CD4-positive, alpha-beta T cell treated with Interleukin-12 subunit alpha and Interleukin-12 subunit beta, for 1 hour (primary cell): ENCODE measurements around the gene GPR45.
A peak's percentile ranks its signal among the peaks of the same experiment; 100 is the strongest.

Source experiments
- DNase-seq: peaks from one replicate; pipeline ENCODE4 v3.0.0-alpha.2; 2020

Gene GPR45

DNA sequence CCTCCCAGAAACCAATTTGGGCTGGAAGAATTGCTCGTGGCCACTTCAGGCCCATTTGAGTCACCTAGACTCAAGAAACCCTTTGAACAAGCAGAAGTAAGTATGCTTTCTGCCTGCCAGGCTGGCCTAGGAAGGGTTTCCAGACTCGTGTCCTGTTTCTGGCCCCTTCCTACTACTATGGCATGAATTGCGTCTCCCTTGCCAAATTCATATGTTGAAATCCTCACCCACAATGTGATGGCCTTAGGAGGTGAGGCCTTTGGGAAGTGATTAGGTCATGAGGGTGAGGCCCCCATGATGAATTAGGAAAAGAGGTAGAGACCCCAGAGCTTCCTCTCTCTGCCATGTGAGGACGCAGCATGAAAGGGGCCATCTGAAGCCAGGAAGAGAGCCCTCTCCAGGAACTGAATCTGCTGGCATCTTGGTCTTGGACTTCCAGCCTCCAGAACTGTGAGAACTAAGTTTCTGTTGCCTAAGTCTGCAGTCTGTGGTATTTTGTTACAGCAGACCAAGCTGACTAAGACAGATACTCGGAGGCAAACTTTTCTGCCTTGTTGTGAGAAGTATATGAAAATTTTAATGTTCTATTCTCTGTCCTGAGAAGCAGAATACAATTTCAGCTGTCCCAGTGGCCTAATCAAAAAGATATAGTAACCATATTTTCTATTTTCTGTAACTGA is 13.1 kb downstream of the GPR45 start:
- DNase-seq, result no peak

DNA sequence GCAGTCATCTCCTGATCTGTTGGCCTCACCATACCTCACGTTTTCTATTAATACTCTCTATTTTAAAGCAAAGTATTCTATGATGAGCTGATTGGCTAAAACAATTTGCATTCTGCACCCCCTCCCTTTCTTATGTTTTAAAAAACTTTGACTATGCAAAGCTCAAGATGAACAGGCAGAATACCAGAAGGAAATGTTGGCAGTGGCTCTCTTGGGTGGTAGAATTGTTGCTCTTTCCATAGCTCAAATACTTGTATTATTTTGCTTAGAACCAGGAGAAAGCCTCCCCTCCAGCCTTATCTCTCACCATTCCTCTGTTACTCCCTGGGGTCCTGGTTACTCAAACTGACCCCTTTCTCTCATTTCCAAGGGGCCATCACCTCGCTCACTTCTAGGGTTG is 14.4 kb downstream of the GPR45 start:
- no peak for DNase-seq

DNA sequence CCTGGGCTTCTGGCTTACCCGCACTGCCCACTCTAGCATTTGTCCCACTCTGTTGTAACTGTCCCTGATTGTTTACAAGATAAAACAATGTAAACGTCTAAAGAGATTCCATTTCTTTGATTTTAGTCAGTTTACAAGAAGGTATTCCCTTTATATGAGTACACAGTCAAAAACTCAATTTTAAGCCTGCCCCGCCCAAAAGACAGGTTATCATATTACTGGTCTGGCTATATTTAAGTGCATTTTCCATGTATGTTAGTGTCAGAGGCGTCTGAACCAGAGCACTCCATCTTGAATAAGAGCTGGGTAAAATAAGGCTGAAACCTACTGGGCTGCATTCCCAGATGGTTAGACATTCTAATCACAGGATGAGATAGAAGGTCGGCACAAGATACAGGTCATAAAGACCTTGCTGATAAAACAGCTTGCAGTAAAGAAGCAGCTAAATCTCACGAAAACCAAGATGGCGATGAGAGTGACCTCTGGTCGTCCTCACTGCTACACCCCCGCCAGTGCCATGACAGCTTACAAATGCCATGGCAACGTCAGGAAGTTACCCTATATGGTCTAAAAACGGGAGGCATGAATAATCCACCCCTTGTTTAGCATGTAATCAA is 15.0 kb downstream of the GPR45 start:
- DNase-seq, result no peak

DNA sequence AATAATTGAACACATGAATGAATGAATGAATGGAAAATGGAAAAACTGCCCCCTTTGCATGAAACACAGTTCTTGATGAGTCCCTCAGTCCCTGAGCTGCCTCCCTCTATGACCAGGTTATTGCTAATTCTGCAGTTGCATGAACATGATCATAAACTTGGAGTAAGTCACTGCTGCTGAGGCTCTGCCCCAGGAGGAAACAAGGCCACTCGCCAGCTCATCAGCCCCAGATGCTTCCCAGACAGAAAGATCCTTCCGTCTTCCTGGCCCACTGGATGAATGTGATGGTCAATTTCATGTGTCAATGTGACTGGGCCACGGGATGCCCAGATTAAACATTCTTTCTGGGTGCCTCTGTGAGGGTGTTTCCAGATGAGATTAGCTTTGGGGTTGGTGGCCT is 16.4 kb downstream of the GPR45 start:
- DNase-seq, result no peak

DNA sequence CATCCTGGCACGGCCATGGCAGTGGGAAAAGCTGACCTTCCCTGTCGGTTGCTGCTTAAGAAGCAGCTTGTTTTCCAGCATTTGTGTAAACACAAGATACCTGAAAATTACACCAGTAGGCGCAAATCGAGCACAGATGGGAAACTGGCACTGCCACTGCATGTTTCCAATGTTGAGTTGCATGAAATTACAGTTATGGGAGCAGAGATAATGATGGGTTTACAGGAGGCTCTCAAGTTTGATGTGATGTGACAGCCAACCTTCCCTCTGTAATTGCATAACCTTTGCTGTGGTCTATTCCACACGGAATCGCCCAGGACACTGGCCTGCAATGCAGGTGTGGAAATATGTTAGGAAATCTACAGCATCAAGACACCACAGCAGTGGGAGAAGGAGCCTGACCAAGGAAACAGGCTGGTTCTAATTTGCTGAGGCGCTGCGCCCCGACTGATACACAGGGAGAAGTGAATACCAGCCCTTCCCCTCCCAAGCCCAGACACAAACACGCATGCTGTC is 17.4 kb downstream of the GPR45 start:
- DNase-seq, result no peak

DNA sequence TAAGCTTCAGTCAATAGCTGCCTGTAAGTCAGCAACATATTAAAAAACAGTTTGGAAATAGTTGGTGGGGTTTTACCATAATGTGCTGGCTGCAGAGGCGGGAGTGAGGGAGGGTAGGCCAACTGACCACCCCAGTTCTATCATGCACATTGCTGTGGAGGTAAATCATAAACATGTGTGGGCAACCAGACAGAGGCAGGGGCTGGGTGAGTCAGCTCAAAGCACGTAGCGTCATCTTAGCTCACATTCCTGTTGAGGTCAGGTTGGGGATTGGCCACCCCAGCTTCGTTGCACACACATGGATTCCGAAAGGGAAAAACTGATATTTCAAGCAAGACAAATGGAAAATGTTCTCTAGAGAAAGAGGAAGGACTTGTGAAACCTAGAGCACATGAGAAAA is 19.5 kb downstream of the GPR45 start:
- no peak for DNase-seq

DNA sequence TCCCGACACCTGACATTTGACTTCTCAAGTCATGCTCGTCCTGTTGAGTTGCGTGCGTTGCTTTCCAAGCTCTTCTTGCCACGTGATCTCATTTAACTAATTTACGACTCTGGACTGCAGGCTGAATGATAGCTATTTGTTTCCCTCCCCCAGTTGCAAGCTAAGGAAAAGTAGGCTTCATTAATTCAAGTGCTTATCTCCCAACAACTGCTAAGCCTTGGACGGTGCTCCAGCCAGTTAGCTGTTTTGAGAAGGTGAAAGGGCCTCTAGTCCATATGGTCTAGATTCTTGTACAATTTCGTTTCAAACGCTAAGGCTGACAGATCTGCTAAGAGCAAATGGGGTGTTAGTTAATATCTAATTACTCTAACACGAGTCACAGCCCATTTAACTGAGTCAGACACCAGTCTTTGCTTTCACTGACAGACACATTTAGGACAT is 21.1 kb downstream of the GPR45 start:
- no peak for DNase-seq

DNA sequence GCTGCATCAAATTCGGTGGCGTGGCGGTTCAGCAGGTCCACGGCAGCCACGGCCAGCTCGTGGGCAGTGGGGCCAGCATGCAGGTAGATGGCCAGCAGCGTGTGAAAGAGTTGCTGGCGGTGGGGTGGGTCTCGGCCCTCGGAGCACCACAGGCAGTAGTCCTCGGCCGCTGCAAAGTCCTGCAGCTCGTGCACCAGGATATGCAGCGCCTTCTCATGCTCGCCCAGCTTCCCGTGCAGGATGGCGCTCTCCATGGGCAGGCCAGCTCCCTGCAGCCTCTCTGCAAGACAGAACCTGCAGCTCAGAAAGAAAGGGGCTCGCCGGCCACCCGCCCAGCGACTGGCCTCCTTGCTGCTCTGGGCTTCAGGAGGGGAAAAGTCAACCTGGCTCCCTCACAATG is 27.9 kb downstream of the GPR45 start:
- no peak for DNase-seq

DNA sequence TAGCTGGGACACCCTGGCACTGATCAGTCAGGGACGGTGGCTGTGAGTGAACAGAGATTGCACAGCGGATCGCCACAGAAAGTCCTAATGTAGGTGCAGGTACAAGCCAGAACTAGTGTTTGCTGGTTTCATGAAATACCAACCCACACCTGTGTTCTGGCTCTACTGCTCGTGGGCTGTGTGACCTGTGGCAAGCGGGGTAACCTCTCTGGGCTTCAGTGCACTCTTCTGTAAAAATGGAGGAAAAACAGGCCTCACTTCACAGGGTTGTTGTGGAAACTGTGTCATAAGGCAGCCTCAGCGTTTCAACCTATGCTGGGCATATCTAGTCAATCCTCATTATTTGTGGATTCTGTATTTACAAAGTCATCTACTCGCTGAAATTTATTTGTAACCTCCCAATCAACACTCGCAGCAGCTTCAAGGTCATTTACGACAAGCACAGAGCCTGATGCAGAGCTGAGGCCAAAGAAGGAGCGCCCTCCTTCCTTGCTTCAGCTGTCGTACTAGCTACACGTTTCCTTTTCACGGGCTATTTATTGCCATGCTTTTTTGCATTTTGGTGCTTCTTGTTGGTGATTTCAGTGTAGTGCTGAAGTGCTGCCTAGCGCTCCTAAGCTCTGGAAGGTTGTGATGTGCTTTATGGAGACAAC is 30.0 kb downstream of the GPR45 start:
- no peak for DNase-seq

DNA sequence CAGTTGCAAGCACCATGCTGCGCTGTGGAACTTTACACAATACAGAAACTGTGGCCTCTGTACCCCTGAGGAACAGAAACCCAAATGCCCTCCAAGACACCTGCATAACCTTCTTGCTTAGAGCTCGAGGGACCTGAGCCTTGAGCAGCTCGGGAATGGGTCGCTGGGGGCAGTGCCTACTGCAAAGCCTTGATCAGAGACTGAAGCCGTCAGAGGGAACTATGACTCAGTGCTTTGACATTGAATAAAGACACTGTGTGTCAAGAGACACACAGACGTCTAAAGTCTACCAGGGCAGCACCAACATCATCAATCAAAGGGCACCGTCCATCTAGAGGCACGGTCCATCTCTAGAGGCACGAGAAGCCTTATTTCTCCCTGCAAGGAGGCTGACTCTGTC is 30.6 kb downstream of the GPR45 start:
- no peak for DNase-seq

DNA sequence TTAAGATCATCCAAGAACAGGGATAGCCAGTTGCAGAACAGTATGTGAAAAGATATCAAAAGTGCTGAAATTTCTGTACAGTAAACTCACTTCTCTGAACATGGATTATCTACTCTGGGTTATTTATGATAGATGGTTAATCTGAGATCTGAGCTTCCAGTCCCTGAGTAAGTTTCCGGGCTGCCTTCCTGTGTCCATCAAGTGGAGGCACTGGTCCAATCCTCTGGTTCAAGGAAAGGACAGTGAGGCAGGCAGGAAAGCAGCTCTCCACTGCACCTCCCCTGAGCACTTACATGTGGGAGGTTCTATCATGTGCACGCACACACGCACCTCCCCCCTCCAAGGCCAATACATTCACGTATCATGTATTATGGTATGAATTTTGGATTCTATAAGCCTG is 32.5 kb downstream of the GPR45 start:
- no peak for DNase-seq

DNA sequence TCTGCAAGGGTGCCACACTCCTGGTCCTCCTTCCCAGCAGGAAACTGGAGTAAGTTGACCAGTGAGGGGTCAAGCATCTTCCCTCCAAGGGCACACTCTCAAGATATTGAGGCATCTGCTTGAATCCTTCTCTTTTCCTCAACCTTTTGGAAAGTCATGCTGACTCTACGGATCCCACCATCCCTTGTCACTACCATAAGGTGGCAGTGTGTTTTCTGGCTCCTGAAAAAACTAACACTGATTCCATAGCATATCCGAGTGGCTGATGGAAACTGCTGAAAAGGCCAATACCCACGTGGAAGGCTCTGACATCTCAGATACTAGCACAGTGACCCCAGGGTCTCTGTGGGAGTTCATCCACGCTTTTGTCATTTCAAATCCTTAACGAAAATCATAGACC is 37.1 kb downstream of the GPR45 start:
- DNase-seq, result no peak

DNA sequence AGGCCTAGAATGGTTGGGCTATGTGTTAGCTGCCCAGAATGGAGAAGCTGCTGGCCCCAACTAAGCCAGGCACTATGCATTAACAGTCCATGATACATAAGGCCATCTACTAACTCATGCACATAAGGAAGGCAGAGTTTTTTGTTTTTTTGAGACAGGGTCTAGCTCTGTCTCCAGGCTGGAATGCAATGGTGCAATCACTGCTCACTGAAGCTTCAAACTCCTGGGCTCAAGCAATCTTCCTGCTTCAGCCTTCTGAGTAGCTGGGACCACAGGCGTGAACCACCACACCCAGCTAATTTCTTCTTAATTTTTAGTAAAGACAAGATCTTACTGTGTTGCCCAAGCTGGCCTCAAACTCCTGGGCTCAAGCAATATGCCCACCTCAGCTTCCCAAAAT is 37.6 kb downstream of the GPR45 start:
- no peak for DNase-seq

DNA sequence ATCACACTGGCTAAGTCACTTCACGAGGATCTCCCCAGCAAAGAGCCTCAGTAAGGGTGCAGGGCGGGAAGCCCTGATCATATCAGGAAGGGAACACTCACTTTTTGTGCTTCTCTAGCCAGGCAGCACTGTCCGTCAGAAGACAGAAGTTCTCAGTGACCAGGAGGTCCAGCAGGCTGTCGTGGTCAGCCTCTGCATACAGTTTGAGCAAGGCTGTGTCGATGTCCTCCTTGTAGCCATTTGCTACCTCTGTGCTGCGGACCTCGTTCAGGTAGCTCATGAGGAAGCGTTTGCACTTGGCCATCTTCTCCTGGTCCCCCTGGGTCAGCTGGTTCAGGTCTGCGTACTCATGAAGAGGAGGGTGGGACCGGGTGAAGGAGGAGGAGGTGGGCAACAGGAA is 38.7 kb downstream of the GPR45 start:
- DNase-seq, result no peak

DNA sequence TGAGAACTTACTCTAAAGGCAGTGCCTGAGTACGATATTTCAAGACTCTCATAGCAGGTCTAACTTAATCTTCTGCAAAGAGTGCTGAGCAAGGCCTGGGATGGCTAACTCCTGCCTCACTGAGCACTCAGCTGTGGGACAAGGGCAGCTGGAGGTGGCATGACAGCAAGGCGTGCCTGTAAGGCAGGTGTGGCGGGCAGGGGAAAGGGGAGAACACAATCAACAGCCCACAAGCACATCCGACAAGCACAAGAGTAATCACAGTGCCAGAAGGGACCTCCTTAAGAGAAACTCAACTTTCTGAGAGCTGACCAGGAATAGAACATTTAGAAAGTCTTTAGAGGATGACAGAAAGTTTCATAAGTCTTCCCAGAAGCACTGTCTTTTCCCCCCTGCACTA is 42.0 kb downstream of the GPR45 start:
- DNase-seq, result no peak

DNA sequence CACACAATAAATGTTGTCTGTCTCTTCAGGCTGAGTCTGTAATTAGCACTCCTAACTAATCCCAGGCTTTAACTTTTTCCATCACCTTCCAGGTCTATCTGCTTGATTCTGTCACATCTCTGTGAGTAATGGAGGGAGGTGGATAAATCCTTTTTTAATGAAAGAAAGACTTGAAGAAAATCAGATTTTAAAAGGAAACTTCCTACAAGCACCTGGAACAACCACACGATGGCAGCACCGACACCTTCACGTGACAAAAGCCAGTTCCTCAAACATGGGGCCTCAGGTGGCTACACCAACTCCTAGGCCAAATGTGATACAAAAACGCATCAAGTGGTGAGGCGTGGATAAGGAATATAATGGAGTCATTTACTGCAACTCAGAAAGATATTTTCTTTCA is 46.1 kb downstream of the GPR45 start:
- DNase-seq, result peak; percentile 19

DNA sequence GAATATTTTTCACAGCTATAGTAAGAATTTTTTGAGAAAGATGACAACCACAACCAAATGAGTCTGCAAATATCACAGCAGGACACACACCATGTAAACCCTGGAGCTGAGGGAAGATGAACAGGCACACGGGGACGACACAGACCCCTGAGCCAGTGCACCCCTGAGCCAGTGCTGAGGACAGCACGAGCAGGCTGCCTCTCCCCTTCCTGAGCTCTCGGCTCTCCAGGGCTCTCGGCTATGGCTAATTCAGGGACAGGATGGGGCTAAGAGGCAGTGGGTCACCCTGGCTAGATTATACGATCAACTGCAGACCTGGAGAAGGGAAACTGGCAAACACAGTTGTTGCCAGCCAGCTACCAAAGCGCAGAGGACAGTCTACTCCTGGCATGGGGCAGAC is 46.6 kb downstream of the GPR45 start:
- DNase-seq, result no peak

DNA sequence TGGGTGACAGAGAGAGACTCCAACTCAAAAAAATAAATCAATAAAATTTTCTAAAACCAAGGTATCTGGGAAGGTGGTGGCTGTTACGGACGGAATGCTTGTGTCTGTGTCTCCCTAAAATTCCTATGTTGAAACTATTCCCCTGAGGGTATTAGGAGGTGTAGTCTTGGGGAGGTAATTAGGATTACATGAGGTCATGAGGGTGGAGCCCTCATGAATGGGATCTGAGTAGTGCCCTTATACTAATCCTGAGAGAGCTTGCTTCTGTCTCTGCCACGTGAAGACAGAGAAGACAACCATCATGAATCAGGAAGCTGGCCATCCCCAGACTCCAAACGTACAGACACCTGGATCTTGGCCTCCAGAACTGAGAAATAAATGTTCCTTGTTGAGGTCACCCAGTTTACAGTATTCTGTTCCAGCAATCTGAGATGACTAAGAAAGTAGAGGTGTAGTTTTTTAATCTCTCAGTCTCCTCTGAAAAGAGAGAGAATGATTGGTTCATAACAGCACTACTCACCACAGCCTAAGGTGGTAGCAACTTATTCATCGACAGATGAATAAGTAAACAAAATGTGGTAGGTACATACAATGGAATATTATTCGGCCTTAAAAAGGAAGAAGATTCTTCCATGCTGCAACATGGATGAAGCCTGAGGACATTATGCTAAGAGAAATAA is 49.6 kb downstream of the GPR45 start:
- DNase-seq, result no peak

DNA sequence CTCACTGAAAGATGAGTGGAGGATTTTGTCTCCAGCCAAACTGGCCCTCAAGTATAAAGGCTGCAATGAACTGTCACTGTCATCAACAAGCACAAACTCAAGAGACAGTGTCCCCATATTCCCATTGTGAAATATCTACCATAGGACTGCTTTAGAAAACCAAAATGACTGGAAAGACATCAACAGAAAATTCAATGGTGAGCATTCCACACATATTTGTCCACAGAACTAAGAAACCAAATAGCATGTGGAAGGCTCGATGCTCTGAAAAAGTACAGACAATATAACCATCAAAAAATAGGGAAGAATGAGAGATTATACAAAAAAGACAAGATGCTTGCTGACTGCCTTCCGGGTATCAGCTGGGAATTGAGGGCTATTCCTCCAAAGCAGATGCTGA is 50.4 kb downstream of the GPR45 start:
- DNase-seq, result no peak
